Activated CD4-positive, alpha-beta T cell treated with anti-CD3 and anti-CD28 coated beads, Interleukin-2, amount 10 ng/mL, durations not matched to agents 24 days and 14 days (primary cell): Measurements from ENCODE around the gene VAV1. TPM values are rescaled to one million over a fixed set of nuclear protein-coding genes. Genes with fewer than 3 reads are reported as not detected.
A peak's percentile ranks its signal among the peaks of the same experiment; 100 is the strongest.
"Not testable (repeated sequence)": the region's sequence is repeated elsewhere in the genome, so short reads cannot be mapped to it uniquely, and the experiment has no call there.

Experiments
- DNase-seq: peaks from one replicate; pipeline ENCODE4 v3.0.0; 2022
- H3K27ac Mint-ChIP-seq: one replicate; pipeline ENCODE4 v1.8.0; 2022; ENCODE audit warnings: mild to moderate bottlenecking, mixed read lengths
- H3K27me3 Mint-ChIP-seq: one replicate; pipeline ENCODE4 v1.8.0; 2022; ENCODE audit warnings: mixed read lengths
- H3K36me3 Mint-ChIP-seq: one replicate; pipeline ENCODE4 v1.8.0; 2022; ENCODE audit warnings: low read depth, mild to moderate bottlenecking, mixed read lengths
- H3K4me1 Mint-ChIP-seq: one replicate; pipeline ENCODE4 v1.8.0; 2021; ENCODE audit warnings: mixed read lengths
- H3K4me3 Mint-ChIP-seq: one replicate; pipeline ENCODE4 v1.8.0; 2022; ENCODE audit warnings: mild to moderate bottlenecking, moderate library complexity, mixed read lengths
- H3K9me3 Mint-ChIP-seq: one replicate; pipeline ENCODE4 v1.8.0; 2021; ENCODE audit warnings: mixed read lengths
- intact Hi-C: fragments of 100-400 bp; cut with micrococcal nuclease; formaldehyde crosslinking; loops from one replicate; pipeline ENCODE4 v1.15.1; 2023
- total RNA-seq: library from RNA; stranded (reverse); gene quantifications from 2 replicates; pipeline ENCODE4 v1.2.3, GENCODE V29; 2022

The VAV1 gene
- total RNA-seq, 1 donor from 2014 or later, result 78.9 TPM

DNA sequence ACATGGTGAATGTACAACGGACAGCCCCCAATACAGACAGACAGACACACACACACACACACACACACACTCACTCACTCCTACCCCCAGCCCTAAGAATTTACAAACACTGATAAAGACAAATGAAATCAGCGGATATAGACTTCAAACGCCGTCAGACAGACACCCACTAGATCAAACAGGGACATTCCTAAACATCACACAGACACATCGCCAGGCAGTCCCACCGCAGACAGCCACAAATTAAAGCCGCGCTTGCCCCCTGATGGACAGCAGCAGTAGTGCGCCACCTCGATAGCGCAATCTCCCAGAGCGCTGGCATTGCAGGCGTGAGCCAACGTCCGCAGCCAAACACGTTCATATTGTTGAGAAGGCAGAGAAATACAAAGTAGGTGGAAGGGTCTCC, 90.2 kb downstream of the VAV1 start:
- Mint-ChIP-seq H3K36me3 (peaks cover 5% of the 10 kb centered on the region), H3K9me3 (no peaks in the 10 kb centered on the region), H3K27ac (peak overlapping the region; percentile 68), H3K4me3 (peak overlapping the region; percentile 84), H3K4me1 (peaks cover 17% of the 10 kb centered on the region), H3K27me3 (no peaks in the 10 kb centered on the region)
- DNase-seq, result peak; percentile 97
- intact Hi-C loops, result loop anchor here (1.0 to 5.0 kb wide), 9 partner anchors 62 to 402 kb away; partner anchors contain the start of gene VAV1

DNA sequence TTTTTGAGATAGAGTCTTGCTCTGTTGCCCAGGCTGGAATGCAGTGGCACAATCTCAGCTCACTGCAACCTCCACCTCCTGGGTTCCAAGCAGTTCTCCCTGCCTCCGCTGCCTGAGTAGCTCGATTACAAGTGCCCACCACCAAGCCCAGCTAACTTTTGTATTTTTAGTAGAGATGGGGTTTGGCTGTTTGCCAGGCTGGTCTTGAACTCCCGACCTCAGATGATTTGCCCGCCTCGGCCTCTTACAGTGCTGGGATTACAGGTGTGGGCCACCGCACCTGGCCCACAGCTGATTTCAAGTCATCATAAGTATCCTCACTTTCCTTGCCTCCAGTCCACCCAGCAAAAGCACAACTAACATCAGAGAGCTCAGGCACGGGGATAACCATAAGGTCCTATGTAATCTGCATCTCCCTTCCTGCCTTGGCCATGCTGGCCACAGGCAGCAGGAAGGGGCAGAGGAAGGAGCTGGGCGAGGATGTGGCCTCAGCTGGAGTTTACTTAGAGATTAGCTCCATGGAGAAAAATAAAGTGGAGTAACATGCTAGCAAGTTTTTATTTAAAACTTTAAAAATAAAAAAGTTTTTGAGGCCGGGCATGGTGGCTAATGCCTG, 91.9 kb downstream of the VAV1 start:
- no peaks in the 10 kb centered on the region for H3K27me3 Mint-ChIP-seq
- peaks cover 5% of the 10 kb centered on the region for H3K36me3 Mint-ChIP-seq
- DNase-seq, result no peak
- no peak overlapping the region for H3K27ac Mint-ChIP-seq
- H3K9me3 Mint-ChIP-seq, result no peaks in the 10 kb centered on the region
- no peak overlapping the region for H3K4me3 Mint-ChIP-seq
- intact Hi-C loops, result loop anchor here (5.0 kb wide), 1 partner anchor 202 kb away; no protein-coding TSS in a partner anchor
- H3K4me1 Mint-ChIP-seq, result peaks cover 21% of the 10 kb centered on the region

DNA sequence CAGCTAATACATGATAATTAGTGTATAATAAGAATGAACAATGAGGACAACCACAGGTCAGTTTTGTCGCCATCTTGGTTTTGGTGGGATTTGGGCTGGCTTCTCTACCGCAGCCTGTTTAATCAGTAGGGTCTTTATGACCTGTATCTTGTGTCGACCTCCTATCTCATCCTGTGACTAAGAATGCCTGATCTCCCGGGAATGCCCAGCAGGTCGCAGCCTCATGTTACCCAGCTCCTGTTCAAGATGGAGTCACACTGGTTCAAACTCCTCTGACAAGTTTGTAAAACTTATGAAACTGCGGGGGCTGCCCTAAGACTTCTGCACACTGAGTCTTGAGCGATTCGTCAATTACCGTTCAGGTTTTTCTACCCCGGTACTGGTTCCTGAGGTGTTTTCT, 93.3 kb downstream of the VAV1 start:
- no peaks in the 10 kb centered on the region for H3K9me3 Mint-ChIP-seq
- H3K36me3 Mint-ChIP-seq, result no peaks in the 10 kb centered on the region
- DNase-seq, result no peak
- H3K4me3 Mint-ChIP-seq, result no peak overlapping the region
- H3K27me3 Mint-ChIP-seq, result no peaks in the 10 kb centered on the region
- H3K27ac Mint-ChIP-seq, result no peak overlapping the region
- intact Hi-C loops, result no loop called here
- peaks cover 21% of the 10 kb centered on the region for H3K4me1 Mint-ChIP-seq

DNA sequence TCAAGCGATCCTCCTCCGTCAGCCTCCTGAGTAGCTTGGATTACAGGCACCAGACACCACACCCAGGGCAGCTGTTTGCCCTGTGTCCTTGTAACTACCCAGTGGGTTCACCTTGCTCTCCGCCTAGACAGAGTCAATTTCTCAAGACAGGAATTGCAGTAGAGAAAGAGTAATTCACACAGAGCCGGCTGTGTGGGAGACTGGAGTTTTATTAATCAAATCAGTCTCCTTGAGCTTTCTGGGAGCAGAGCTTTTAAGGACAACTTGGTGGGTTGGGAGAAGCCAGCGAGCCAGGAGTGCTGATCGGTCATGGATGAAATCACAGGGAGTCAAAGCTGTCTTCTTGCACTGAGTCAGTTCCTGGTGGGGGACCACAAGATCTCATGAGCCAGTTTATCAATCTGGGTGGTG, 94.2 kb downstream of the VAV1 start:
- peaks cover 19% of the 10 kb centered on the region for H3K4me1 Mint-ChIP-seq
- no peaks in the 10 kb centered on the region for H3K27me3 Mint-ChIP-seq

DNA sequence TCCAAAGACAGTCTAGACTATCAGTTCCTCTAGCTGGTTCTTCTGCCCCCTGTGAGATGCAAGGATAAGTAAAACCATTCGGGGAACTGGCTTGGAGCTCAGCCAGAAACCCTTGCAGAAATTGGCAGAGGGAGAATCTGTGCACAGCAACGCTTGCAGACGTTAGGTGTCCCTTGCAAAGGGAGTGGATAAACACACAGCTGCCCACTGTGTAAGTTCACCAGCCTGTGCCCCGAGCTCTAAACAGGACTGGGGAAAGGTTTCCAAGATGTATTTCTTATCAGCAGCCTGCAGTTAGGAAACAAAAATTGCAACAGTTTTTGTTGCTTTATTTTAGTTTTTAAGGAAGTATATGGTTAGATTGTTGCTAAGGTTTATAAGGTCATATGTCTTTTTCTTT, 95.8 kb downstream of the VAV1 start:
- H3K36me3 Mint-ChIP-seq, result peaks cover 3% of the 10 kb centered on the region
- peaks cover 9% of the 10 kb centered on the region for H3K4me1 Mint-ChIP-seq
- intact Hi-C loops, result no loop called here
- no peak overlapping the region for H3K27ac Mint-ChIP-seq
- H3K4me3 Mint-ChIP-seq, result no peak overlapping the region
- H3K9me3 Mint-ChIP-seq, result peaks cover 3% of the 10 kb centered on the region
- no peak for DNase-seq
- no peaks in the 10 kb centered on the region for H3K27me3 Mint-ChIP-seq

More for the DNA sequence above, 94.2 kb downstream of the VAV1 start:
- H3K36me3 Mint-ChIP-seq, result no peaks in the 10 kb centered on the region
- no peak overlapping the region for H3K27ac Mint-ChIP-seq
- DNase-seq, result no peak
- intact Hi-C loops, result no loop called here
- H3K4me3 Mint-ChIP-seq, result no peak overlapping the region
- H3K9me3 Mint-ChIP-seq, result no peaks in the 10 kb centered on the region

DNA sequence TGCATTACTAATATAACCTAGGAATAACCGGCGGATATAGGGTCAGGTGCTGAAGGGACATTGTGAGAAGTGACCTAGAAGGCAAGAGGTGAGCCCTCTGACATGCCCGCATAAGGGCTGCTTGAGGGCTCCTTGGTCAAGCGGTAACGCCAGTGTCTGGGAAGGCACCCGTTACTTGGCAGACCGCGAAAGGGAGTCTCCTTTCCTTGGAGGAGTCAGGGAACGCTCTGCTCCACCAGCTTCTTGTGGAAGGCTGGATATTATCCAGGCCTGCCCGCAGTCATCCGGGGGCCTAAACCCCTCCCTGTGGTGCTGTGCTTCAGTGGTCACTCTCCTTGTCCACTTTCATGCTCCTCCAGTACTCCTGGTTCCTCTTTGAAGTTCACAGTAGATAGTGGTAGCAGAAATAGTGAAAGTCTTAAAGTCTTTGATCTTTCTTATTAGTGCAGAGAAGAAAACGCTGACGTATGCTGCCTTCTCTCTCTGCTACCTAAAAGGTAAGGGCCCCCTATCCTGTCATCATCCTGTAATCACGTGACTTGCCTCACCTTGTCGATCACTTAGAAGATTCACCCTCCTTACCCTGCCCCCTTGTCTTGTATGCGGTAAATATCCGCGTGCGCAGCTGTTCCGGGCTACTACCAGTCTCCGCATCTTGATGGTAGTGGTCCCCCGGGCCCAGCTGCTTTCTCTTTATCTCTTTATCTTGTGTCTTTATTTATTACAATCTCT, 96.8 kb downstream of the VAV1 start:
- H3K36me3 Mint-ChIP-seq, H3K4me3 Mint-ChIP-seq, H3K9me3 Mint-ChIP-seq, H3K27me3 Mint-ChIP-seq, intact Hi-C loops, H3K4me1 Mint-ChIP-seq, DNase-seq, H3K27ac Mint-ChIP-seq: not testable (repeated sequence)

DNA sequence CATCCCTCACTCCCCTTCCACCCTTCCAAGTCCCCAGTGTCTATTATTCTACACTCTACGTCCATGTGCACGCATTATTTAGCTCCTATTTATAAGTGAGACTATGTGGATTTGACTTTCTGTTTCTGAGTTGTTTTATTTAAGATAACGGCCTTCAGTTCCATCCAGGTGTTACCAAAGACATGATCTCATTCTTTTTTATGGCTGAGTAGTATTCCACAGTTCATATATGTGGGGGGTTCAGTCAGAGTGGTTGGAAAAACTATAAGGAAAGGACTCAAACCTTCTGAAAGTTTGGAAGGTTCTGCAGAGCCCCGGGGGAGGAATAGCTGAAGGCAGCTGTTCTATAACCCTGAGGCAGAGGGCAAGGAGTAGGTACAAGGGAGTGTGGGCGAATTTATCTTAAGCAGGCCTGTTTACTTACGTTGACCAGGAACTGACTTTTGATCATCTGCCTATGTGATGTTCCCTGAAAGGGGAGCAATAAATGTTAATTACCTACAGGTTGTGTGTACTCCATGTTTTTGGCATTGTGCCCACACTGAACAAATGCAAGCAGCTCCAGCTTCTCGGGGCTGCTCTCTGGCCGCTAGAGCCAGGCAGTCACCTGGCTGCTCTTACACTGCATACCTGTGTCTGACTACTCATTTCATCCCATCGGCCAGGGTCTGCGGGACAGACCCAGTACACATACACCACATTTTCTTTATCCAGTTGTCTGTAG, 101.4 kb downstream of the VAV1 start:
- Mint-ChIP-seq H3K36me3 (peaks cover 3% of the 10 kb centered on the region), H3K9me3 (peaks cover 3% of the 10 kb centered on the region), H3K4me1 (peaks cover 3% of the 10 kb centered on the region), H3K27me3 (peaks cover 7% of the 10 kb centered on the region), H3K4me3 (no peak overlapping the region), H3K27ac (no peak overlapping the region)
- DNase-seq, result no peak
- intact Hi-C loops, result no loop called here

DNA sequence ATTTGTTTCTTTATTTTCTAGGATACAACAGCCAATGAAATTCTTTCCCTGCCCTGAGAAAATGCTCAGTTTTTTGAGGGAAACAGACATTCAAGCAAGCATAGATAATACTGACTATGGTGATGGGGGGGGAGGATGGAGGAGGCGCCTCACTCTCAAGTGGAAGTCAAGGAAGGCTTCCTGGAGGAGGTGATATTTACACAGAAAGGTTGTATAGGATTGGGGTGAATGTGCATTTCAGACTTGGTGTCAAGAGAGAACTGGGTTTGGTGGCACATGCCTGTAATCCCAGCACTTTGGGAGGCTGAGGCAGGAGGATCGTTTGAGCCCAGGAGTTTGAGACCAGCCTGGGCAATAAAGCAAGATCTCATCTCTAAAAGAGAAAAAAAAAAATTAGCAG, 102.7 kb downstream of the VAV1 start:
- peaks cover 3% of the 10 kb centered on the region for H3K4me1 Mint-ChIP-seq
- H3K27ac Mint-ChIP-seq, result no peak overlapping the region
- intact Hi-C loops, result no loop called here

DNA sequence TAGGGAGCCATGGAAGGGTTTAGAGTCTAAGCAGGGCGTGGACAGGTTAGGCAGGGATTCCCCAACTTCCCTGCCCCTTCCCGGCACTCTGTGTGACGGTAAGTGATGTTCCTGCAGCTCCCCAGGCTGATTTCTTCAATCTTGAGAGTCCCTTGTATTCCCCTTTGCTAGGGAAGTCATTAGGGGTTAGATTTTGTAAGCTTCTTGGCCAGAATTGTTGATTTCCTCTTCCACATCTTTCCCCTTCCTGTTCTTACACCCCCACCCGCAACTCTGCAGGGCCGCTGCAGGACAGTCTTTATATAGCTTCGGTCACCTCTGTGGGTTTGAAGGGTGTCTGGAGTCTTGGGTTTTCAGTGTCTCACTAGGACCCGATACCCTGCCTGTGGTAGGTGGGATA, 104.2 kb downstream of the VAV1 start:
- Mint-ChIP-seq H3K9me3 (peaks cover 3% of the 10 kb centered on the region), H3K4me3 (no peak overlapping the region), H3K36me3 (peaks cover 3% of the 10 kb centered on the region), H3K4me1 (peaks cover 3% of the 10 kb centered on the region), H3K27ac (no peak overlapping the region), H3K27me3 (peaks cover 9% of the 10 kb centered on the region)
- DNase-seq, result no peak
- intact Hi-C loops, result no loop called here

More for the DNA sequence above, 102.7 kb downstream of the VAV1 start:
- Mint-ChIP-seq H3K27me3 (peaks cover 7% of the 10 kb centered on the region), H3K36me3 (peaks cover 3% of the 10 kb centered on the region), H3K9me3 (peaks cover 3% of the 10 kb centered on the region), H3K4me3 (no peak overlapping the region)
- DNase-seq, result no peak

DNA sequence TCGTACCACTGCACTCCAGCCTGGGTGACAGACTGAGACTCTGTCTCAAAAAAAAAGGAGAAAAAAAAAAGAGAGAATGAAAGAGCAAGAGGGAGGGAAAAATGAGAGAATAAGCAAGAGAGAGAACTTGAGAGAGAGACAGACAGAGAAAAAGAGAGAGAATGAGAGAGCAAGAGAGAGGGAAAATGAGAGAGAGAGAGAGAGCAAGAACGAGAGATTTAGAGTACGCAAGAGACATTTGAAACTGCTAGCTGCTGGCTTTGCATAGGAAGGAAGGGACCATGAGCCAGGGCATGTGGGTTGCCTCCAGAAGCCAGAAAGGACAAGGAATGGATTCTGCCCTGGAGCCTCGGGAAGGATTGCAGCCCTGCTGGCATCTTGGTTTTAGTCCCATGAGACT, 105.3 kb downstream of the VAV1 start:
- intact Hi-C loops, result no loop called here
- no peak overlapping the region for H3K4me3 Mint-ChIP-seq

DNA sequence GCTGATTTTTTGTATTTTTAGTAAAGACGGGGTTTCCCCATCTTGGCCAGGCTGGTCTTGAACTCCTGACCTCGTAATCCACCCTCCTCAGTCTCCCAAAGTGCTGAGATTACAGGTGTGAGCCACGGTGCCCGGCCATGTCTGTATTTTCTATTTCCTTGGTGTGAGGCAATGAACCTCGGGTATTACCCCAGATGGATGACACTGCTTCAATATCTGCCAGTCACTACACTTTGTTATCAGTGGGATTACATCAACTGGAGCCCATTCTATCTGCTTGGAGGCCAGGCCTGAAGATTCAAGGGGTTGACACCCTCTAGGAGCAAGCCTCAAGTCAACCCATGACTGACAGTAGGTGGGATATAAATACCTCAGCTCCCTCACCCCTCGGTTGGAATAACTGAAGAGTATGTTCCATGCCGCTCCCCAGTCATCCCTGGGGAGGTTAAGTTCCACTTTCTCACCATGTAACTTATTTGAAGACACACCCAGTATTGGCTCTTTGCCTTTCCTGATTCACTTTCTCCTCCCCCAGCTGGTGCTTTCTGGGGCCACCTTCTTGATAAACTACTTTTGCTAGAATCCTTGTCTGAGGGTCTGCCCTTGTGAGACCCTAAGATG, 113.9 kb downstream of the VAV1 start:
- Mint-ChIP-seq H3K27ac (no peak overlapping the region), H3K9me3 (peaks cover 6% of the 10 kb centered on the region), H3K4me1 (peaks cover 34% of the 10 kb centered on the region), H3K27me3 (no peaks in the 10 kb centered on the region), H3K4me3 (no peak overlapping the region), H3K36me3 (peaks cover 9% of the 10 kb centered on the region)
- intact Hi-C loops, result no loop called here
- no peak for DNase-seq

More for the DNA sequence above, 105.3 kb downstream of the VAV1 start:
- no peak for DNase-seq
- Mint-ChIP-seq H3K27me3 (peaks cover 9% of the 10 kb centered on the region), H3K36me3 (no peaks in the 10 kb centered on the region), H3K4me1 (peaks cover 3% of the 10 kb centered on the region), H3K9me3 (no peaks in the 10 kb centered on the region), H3K27ac (no peak overlapping the region)

DNA sequence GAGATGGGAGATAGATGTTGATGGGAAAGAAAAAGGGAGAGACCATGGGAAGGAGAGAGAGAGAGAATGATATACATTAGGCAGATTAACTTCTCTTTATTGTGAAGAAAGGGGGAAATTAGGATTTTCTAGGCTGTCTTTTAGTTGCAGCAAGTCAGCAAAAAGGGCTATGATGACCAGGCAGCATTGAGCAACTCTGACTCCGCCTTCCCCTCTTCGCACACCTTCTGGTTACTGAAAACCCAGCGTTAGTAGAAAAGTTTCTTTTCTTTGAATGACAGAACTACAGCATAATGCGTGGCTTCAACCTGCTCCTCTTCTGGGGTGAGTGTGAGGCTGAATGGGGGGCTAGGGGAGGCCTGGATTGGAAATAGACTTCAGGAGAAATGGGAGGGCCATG, 114.8 kb downstream of the VAV1 start, which contains the start of gene ADGRE1:
ADGRE1 (plus strand) TSS at position 264 of the 400 bp plus-strand sequence; CDS start at position 294, 30 bp downstream.
- intact Hi-C loops, result no loop called here
- Mint-ChIP-seq H3K4me3 (peak within 1 kb of the TSS; percentile 45), H3K27ac (peak within 1 kb of the TSS; percentile 46), H3K4me1 (peaks cover 42% of the 10 kb centered on the region), H3K27me3 (no peaks in the 10 kb centered on the region), H3K36me3 (peaks cover 14% of the 10 kb centered on the region), H3K9me3 (peaks cover 14% of the 10 kb centered on the region)
- no peak for DNase-seq

DNA sequence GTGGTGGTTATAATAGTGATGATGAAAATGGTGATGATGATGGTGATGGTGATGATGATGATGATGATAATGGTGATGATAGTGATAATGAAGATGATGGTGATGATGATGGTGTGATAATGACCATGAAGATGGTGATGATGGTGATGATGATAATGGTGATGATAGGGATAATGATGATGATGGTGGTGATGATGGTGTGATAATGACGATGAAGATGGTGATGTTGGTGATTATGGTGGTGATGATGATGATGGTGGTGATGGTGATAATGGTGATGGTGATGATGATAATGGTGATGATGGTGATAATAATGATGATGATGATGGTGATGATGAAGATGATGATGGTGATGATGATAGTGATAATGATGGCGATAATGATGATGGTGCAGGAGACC, 116.5 kb downstream of the VAV1 start:
- Mint-ChIP-seq H3K4me1 (peaks cover 52% of the 10 kb centered on the region), H3K27me3 (no peaks in the 10 kb centered on the region), H3K36me3 (peaks cover 24% of the 10 kb centered on the region), H3K4me3 (peak overlapping the region; percentile 0), H3K27ac (no peak overlapping the region), H3K9me3 (peaks cover 25% of the 10 kb centered on the region)
- intact Hi-C loops, result no loop called here
- DNase-seq, result no peak
